Hepatocyte (in vitro differentiated cells): Measurements from ENCODE around the gene GAL3ST2. TPM values are rescaled to one million over a fixed set of nuclear protein-coding genes. Genes with fewer than 3 reads are reported as not detected.

Experiments used
- DNase-seq: peaks from one replicate; pipeline ENCODE4 v3.0.0-alpha.2; 2016; ENCODE audit warnings: low spot score
- H2AFZ ChIP-seq: fragments of 200-600 bp; sonication (generic); 2 replicates; pipeline ENCODE4 v1.6.0; 2016; ENCODE audit warnings: antibody characterized with exemption, mild to moderate bottlenecking
- H3K27ac ChIP-seq: fragments of 200-600 bp; sonication (generic); 2 replicates; pipeline ENCODE4 v1.5.1; 2016; ENCODE audit warnings: mild to moderate bottlenecking
- H3K27me3 ChIP-seq: fragments of 200-600 bp; sonication (generic); 2 replicates; pipeline ENCODE4 v1.6.1; 2016
- H3K36me3 ChIP-seq: fragments of 200-600 bp; sonication (generic); replicated peaks from 2 replicates; pipeline ENCODE4 v1.5.1; 2016; ENCODE audit warnings: low read depth; ENCODE audit not compliant: insufficient read depth
- H3K4me1 ChIP-seq: fragments of 200-600 bp; sonication (generic); 2 replicates; pipeline ENCODE4 v1.5.1; 2016; ENCODE audit warnings: mild to moderate bottlenecking, moderate library complexity; ENCODE audit not compliant: insufficient read depth
- H3K4me2 ChIP-seq: fragments of 200-600 bp; sonication (generic); 2 replicates; pipeline ENCODE4 v1.6.0; 2016
- H3K4me3 ChIP-seq: fragments of 200-600 bp; sonication (generic); 2 replicates; pipeline ENCODE4 v1.5.1; 2016; ENCODE audit warnings: mild to moderate bottlenecking
- H3K79me2 ChIP-seq: fragments of 200-600 bp; sonication (generic); 2 replicates; pipeline ENCODE4 v1.6.0; 2017; ENCODE audit warnings: mild to moderate bottlenecking
- H3K9me2 ChIP-seq: fragments of 200-600 bp; sonication (generic); replicated peaks from 2 replicates; pipeline ENCODE4 v1.6.0; 2017; ENCODE audit warnings: mild to moderate bottlenecking; ENCODE audit not compliant: insufficient read depth
- H3K9me3 ChIP-seq: fragments of 200-600 bp; sonication (generic); 2 replicates; pipeline ENCODE4 v1.5.1; 2016; ENCODE audit warnings: low read depth, mild to moderate bottlenecking
- H4K20me1 ChIP-seq: fragments of 200-600 bp; sonication (generic); 2 replicates; pipeline ENCODE4 v1.6.0; 2016; ENCODE audit warnings: mild to moderate bottlenecking; ENCODE audit not compliant: insufficient read depth, poor library complexity, severe bottlenecking
- EZH2 ChIP-seq: fragments of 200-600 bp; sonication (generic); IDR thresholded peaks from 2 replicates; pipeline ENCODE4 v1.6.1; 2016; ENCODE audit warnings: antibody characterized with exemption, mild to moderate bottlenecking, borderline replicate concordance
- EZH2phosphoT487 ChIP-seq: fragments of 200-600 bp; sonication (generic); IDR thresholded peaks from one replicate; pipeline ENCODE4 v1.6.1; 2018; ENCODE audit warnings: antibody characterized with exemption, mild to moderate bottlenecking, low read depth, moderate library complexity; ENCODE audit not compliant: unreplicated experiment, severe bottlenecking
- WGBS: methylation state at CpG from one replicate; pipeline ENCODE4 v1.1.6; 2016; ENCODE audit warnings: low lambda C conversion rate; ENCODE audit errors: missing lambda C conversion rate; 5-methylcytosine and 5-hydroxymethylcytosine counted together
- polyA plus RNA-seq: library from polyadenylated mRNA; unstranded; fragments of >200 nt; fragmentation: Nextera tagmentation; extraction: Ambion mirVana; gene quantifications from 2 replicates; pipeline ENCODE4 v1.2.1, GENCODE V29; 2016
- total RNA-seq: library from RNA; depleted of rRNA; stranded (reverse); fragments of >200 nt; gene quantifications from 2 replicates; pipeline ENCODE4 v1.2.3, GENCODE V29; 2014
- TF ChIP-seq, protein P1 (sequence below): fragments of 200-600 bp; sonication (generic); IDR thresholded peaks from 2 replicates; pipeline ENCODE4 v1.5.1; 2016; ENCODE audit warnings: antibody characterized with exemption, mild to moderate bottlenecking; ENCODE audit not compliant: poor library complexity

GAL3ST2 gene
- total and polyA plus RNA-seq, 2 experiments from 2014 or later: 0.53 TPM; not detected in 1

DNA sequence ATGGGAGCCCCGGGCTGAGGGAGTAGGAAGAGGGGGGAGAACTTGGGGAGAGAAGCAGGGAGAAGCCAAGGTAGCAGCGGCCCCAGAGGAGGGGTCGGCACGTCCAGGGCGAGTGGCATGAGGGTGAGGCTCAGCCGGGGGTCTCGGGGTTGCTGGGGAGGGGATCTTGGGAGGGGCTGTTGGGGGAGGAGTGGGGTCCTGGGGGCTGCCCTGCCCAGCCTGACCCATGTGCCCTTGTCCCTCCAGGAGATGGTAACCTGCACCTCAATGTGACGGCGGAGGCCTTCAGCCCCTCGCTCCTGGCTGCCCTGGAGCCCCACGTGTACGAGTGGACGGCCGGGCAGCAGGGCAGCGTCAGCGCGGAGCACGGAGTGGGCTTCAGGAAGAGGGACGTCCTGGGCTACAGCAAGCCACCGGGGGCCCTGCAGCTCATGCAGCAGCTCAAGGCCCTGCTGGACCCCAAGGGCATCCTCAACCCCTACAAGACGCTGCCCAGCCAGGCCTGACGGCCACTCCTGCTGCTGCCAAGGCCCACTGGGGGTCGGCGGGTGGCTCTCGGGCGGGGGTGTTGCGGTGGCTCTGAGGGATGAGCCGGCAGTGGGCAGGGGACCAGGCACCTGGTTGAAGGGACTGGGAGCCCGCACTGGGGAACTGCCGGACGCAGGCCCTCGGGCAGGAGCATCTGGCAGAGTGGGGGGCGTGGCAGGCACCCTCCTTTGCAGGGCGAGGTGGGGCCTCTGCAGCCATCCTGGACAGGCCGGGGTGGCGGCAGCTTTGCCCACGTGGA lies 9.0 kb upstream of the GAL3ST2 start:
- DNase-seq: no peak
- Histone ChIP-seq H3K27ac (no peak overlapping the region), H3K9me2 (no peaks in the 10 kb centered on the region), H3K4me2 (no peak overlapping the region), H3K79me2 (no peaks in the 10 kb centered on the region), H4K20me1 (no peaks in the 10 kb centered on the region), H3K27me3 (no peaks in the 10 kb centered on the region), H3K36me3 (no peaks in the 10 kb centered on the region), H3K4me3 (no peak overlapping the region), H3K4me1 (peaks cover 24% of the 10 kb centered on the region), H3K9me3 (no peaks in the 10 kb centered on the region), H2AFZ (no peak overlapping the region)
- TF ChIP-seq EZH2phosphoT487 (no peak), EZH2 (no peak)
- TF ChIP-seq, protein P1, sequence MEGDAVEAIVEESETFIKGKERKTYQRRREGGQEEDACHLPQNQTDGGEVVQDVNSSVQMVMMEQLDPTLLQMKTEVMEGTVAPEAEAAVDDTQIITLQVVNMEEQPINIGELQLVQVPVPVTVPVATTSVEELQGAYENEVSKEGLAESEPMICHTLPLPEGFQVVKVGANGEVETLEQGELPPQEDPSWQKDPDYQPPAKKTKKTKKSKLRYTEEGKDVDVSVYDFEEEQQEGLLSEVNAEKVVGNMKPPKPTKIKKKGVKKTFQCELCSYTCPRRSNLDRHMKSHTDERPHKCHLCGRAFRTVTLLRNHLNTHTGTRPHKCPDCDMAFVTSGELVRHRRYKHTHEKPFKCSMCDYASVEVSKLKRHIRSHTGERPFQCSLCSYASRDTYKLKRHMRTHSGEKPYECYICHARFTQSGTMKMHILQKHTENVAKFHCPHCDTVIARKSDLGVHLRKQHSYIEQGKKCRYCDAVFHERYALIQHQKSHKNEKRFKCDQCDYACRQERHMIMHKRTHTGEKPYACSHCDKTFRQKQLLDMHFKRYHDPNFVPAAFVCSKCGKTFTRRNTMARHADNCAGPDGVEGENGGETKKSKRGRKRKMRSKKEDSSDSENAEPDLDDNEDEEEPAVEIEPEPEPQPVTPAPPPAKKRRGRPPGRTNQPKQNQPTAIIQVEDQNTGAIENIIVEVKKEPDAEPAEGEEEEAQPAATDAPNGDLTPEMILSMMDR: no peak
- WGBS: 91% methylated on average over 16 of the region's 37 CpGs

DNA sequence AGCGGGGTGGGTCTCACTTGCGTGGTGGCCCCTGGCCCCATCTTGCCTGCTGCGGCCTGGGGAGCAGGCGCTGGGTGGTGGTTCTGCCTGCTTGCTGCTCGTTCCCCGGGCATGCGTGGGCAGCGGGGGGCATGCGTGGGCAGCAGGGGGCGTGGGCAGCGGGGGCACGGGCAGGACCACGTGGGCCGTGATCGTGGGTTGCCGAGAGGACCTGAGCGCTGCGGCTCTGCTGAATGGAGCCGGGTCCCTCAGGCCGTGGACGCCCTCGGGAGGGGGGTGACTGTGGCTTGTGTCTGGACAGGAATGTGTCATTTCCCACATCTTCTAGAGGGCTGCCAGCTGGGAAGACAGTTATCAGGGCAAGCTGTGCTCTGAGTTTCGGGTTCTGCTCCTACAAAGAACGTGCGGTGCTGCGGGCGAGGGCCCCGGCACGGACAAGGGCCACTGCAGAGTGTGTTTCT lies 8.3 kb upstream of the GAL3ST2 start:
- Histone ChIP-seq H3K9me3 (no peaks in the 10 kb centered on the region), H3K9me2 (no peaks in the 10 kb centered on the region), H3K27ac (no peak overlapping the region), H3K4me3 (no peak overlapping the region), H3K27me3 (no peaks in the 10 kb centered on the region), H3K4me1 (peaks cover 24% of the 10 kb centered on the region), H3K4me2 (no peak overlapping the region), H3K36me3 (no peaks in the 10 kb centered on the region), H4K20me1 (no peaks in the 10 kb centered on the region), H3K79me2 (no peaks in the 10 kb centered on the region), H2AFZ (no peak overlapping the region)
- WGBS: 94% methylated on average over 12 of the region's 29 CpGs
- TF ChIP-seq EZH2 (no peak), EZH2phosphoT487 (no peak)
- TF ChIP-seq, protein P1: no peak
- DNase-seq: no peak

DNA sequence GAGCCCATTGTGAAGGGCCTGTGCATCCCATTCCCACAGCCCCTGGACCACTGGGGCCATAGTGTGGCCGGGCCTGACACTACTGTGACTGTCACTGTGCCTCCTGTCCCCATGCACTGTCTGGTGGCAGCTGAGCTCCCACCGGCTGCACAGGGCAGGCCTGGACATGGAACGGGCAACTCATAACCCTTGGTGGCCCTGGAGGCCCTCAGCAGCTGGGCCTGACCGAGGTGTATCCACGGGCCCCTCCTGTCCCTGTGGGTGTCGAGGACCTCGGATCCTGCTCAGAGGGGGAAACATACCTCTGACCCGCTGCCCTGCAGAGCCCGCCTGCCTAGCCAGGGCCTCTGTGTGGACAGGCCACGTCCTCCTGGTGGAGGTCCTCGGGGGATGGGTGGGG lies 7.8 kb upstream of the GAL3ST2 start:
- no peaks in the 10 kb centered on the region for H3K36me3 ChIP-seq
- no peak overlapping the region for H2AFZ ChIP-seq
- 97% methylated on average over 9 of the region's 11 CpGs for WGBS
- no peak overlapping the region for H3K4me2 ChIP-seq
- TF ChIP-seq EZH2 (no peak), EZH2phosphoT487 (no peak)
- TF ChIP-seq, protein P1: no peak
- peaks cover 24% of the 10 kb centered on the region for H3K4me1 ChIP-seq
- H3K4me3 ChIP-seq: no peak overlapping the region
- no peaks in the 10 kb centered on the region for H4K20me1 ChIP-seq
- no peaks in the 10 kb centered on the region for H3K79me2 ChIP-seq
- H3K27me3 ChIP-seq: no peaks in the 10 kb centered on the region
- no peaks in the 10 kb centered on the region for H3K9me3 ChIP-seq
- no peak overlapping the region for H3K27ac ChIP-seq
- no peaks in the 10 kb centered on the region for H3K9me2 ChIP-seq
- no peak for DNase-seq

DNA sequence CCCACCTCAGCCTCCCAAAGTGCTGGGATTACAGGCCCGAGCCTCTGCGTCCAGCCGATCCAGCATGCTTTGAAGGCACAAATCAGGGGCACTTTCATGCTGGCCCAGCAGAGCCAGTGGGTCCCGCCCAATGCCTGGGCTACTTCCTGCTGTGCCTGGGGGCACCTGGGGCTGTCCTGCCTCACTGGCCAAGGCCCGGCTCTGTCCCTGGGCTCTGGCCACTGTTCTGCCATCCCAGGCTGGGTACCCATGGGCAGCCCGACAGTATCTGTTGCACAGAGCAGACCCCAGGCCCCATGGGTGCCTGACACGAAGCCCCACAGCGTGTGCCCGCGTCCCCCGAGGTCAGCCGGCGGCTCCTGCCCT lies 6.8 kb upstream of the GAL3ST2 start:
- Histone ChIP-seq H4K20me1 (no peaks in the 10 kb centered on the region), H3K4me1 (peaks cover 19% of the 10 kb centered on the region), H3K4me3 (no peak overlapping the region), H2AFZ (no peak overlapping the region), H3K9me3 (no peaks in the 10 kb centered on the region), H3K27me3 (no peaks in the 10 kb centered on the region), H3K36me3 (no peaks in the 10 kb centered on the region), H3K9me2 (no peaks in the 10 kb centered on the region), H3K79me2 (no peaks in the 10 kb centered on the region), H3K27ac (no peak overlapping the region), H3K4me2 (no peak overlapping the region)
- no peak for DNase-seq
- 85% methylated on average over 13 of the region's 13 CpGs for WGBS
- TF ChIP-seq EZH2 (no peak), EZH2phosphoT487 (no peak)
- TF ChIP-seq, protein P1: no peak
